GM18508 (cell line): ENCODE results near the gene ACP6.
"Not testable (repeated sequence)": the region's sequence is repeated elsewhere in the genome, so short reads cannot be mapped to it uniquely, and the experiment has no call there.

Experiments
- ATAC-seq: cut with Tn5 transposase; IDR thresholded peaks from one replicate; pipeline ENCODE4 v1.9.1; 2021; ENCODE audit warnings: moderate number of reproducible peaks; ENCODE audit not compliant: insufficient read depth, unreplicated experiment

The ACP6 gene

DNA sequence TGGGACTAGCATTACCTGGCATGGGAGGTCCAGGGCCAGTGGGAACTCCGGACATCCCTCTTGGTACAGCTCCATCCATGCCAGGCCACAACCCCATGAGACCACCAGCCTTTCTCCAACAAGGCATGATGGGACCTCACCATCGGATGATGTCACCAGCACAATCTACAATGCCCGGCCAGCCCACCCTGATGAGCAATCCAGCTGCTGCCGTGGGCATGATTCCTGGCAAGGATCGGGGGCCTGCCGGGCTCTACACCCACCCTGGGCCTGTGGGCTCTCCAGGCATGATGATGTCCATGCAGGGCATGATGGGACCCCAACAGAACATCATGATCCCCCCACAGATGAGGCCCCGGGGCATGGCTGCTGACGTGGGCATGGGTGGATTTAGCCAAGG is 45.8 kb downstream of the ACP6 start:
- no peak for ATAC-seq

DNA sequence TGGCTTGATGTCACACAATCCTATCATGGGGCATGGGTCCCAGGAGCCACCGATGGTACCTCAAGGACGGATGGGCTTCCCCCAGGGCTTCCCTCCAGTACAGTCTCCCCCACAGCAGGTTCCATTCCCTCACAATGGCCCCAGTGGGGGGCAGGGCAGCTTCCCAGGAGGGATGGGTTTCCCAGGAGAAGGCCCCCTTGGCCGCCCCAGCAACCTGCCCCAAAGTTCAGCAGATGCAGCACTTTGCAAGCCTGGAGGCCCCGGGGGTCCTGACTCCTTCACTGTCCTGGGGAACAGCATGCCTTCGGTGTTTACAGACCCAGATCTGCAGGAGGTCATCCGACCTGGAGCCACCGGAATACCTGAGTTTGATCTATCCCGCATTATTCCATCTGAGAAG is 46.3 kb downstream of the ACP6 start:
- no peak for ATAC-seq

DNA sequence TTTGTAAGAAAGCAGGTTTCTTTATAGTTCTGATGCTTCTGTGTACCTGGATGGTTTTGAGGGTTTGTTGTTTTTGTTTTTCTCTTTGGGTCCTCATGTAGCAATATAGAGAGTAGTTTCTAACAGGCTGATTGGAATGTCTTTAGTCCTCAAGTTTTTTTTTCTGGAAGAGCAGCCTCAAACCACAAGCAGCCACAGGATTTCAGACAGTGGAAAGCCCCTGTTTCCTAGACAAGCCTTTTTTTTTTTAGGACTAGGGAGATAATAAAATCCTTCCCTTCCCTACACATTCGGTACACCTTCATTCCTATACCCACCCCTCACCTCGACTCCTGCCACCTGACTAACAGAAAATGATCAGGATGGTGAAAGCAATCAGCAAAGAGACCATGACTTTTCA is 47.6 kb downstream of the ACP6 start:
- no peak for ATAC-seq

DNA sequence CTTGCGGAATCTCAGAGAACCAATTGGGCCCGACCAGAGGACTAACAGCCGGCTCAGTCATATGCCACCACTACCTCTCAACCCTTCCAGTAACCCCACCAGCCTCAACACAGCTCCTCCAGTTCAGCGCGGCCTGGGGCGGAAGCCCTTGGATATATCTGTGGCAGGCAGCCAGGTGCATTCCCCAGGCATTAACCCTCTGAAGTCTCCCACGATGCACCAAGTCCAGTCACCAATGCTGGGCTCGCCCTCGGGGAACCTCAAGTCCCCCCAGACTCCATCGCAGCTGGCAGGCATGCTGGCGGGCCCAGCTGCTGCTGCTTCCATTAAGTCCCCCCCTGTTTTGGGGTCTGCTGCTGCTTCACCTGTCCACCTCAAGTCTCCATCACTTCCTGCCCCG is 49.8 kb downstream of the ACP6 start:
- ATAC-seq, result no peak

DNA sequence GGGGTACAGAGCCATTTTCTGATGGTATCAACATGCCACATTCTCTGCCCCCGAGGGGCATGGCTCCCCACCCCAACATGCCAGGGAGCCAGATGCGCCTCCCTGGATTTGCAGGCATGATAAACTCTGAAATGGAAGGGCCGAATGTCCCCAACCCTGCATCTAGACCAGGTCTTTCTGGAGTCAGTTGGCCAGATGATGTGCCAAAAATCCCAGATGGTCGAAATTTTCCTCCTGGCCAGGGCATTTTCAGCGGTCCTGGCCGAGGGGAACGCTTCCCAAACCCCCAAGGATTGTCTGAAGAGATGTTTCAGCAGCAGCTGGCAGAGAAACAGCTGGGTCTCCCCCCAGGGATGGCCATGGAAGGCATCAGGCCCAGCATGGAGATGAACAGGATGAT is 50.6 kb downstream of the ACP6 start:
- no peak for ATAC-seq

DNA sequence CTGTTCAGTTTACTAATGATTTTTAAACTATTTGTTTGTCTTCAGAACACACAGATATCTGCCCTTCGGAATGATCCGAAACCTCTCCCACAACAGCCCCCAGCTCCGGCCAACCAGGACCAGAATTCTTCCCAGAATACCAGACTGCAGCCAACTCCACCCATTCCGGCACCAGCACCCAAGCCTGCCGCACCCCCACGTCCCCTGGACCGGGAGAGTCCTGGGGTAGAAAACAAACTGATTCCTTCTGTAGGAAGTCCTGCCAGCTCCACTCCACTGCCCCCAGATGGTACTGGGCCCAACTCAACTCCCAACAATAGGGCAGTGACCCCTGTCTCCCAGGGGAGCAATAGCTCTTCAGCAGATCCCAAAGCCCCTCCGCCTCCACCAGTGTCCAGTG is 51.6 kb downstream of the ACP6 start:
- no peak for ATAC-seq

DNA sequence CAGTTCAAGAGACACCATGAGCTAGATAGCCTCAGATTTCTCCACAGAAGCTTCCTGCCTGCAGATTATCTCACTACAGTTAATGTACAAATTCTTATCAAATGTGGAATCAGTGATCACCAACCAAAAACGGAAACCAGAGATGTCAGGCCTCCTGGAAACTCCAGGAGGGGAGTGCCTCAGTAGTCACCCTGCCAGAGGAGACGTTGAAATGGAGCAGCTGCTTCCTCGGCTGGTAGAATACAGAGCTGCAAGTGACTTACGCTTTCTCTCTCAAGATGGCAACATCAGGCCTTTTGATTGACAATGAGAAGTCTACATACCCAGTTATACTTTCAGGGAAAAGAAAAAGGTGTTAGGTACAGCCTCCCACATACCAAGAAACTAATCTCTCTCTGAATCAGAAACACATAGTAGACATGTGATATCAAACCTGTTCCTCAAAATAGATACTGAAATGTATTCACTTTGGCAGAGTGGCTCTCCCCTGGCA is 52.2 kb downstream of the ACP6 start:
- ATAC-seq, result no peak

DNA sequence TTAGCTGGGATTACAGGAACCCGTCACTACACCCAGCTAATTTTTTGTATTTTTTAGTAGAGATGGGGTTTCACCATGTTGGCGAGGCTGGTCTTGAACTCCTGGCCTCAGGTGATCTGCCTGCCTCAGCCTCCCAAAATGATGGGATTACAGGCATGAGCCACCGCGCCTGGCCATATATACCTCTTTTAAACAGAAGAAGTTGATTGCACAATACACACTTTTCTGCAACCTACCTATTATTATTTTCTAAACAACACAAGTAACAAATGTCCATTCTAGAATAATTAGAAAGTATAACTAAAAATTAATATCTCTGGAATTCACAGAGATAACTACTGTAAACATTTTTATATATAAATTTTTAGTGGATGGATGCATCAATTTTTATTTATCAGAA is 55.4 kb downstream of the ACP6 start:
- not testable (repeated sequence) for ATAC-seq

DNA sequence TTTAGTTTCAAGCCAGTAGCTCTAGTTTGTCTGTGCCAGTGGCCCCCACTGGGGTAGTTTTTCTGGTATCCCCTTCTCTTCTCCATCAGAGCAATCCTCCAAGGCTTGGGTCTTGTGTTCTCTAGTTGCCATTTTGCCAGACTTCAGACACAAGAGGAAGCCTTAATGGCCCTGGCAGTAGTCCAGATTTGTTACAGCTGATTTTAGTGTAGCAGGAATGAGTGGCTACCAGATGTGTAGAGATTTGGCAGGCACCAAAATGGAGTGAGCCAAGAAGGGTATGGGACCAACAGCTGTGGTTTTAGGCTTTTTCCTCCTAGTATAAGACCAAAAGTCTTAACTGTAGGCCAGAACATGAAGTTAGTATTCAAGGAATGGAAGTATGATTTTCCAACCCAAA is 56.8 kb downstream of the ACP6 start:
- no peak for ATAC-seq

DNA sequence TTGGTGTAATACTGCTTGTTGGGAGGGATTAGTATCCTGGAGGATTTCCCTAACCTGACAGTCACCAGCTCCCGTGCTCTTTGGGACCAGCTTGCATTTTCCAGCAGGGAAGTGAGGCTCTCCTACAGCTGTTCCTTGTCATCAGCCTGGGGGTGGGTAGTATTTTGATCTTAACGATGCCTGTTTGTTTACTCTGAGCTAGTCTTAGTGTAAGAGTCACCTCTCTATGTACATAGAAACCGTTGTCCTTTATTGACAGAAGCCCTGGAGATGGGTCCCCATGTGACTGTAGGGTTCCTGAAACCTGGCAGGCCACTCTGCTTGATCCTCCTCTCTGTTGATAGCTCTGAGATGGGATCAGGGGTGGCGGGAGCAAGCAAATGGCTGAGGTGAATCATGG is 58.0 kb downstream of the ACP6 start:
- ATAC-seq, result no peak

DNA sequence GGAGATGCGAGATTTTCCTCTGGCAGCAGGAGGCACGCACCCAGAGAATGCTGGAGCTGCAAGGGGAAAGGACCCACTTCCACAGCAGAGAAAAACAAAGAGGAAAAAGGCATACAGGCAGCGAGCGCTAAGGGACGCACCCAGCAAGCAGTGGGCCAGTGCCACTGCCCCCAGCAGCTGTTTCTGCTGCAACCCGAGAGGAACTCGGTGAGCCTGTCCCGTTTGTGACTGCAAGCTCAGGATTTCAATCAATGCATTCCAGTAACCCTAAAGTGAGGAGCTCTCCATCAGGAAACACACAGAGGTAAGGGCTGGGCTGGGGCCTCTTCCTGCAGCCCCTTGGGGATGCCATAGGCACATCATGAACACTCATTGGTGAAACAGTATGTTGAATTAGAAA is 58.7 kb downstream of the ACP6 start:
- ATAC-seq, result no peak

DNA sequence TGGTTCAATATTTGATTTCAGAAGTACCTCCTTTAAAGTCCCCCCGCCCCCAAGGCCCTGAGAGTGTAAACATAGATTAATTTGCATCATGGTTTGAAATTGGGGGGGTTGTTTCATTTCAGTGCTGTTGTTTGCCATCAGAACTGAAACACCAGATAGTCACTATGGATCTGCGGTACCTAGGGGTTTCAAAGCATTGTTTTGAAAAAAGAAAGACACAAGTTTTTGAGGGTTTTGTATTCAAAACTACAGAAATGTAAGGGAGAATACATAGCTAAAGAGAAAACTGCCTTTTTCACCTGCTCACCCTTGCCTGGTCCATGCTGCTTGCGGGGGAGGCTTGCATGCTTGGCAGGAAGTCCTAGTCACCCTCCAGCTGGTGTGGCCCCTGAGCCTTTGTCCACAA is 59.3 kb downstream of the ACP6 start:
- ATAC-seq, result no peak

DNA sequence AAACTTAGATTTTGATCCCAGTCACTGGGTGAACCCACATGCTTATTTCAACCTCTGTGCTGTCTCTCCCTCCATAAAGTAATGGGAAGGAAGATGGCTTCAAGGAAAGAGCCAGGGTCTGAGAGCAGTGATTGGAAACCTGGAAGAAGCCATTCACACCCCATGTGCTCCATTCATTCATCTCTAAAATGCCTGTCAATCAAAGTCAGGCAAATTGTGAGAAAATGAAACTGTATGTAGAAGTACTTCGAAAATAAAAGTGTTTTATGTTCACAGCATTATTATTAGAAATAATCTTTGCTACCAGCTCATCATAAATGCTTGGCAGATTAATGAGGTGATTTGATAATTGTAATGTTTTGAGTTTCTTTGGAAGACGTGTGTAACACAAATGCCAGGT is 61.0 kb downstream of the ACP6 start:
- ATAC-seq, result no peak

DNA sequence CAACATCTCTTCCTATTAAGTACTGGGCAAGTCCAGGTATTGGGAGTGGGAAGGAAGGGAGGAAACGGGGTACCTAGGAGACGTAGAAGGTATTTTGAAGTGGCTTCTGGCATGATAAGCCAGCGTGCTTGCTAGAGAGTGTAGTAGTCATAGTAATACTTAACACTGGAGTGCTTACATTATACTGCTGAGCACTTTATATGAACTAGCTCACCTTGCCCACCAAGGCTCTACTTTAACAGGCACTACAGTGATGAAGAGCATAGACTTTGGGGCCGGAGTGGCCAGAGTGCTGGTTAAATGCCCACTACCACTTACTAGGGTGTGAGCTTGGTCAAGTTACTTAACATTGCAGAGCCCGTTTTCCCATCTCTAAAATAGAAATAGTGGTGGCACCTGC is 61.7 kb downstream of the ACP6 start:
- ATAC-seq, result no peak

DNA sequence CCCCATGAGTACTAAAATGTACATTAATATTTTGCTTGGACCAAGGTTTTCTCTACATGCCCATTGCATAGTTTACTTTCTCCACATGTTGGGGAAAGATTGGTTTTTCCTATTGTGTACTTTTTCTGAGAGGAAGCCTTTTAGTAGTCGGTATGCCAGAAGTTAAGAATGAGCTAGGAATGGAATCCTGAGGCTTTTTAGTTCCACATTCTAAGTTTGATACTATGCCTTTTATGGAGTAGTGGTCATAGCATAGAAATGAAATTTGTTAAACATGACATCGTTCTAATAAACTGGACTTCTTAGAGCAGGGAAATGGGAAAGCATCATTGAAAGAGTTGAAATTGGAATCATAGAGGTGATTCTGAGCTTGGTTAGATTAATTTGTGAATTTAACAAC is 64.7 kb downstream of the ACP6 start:
- ATAC-seq, result no peak

DNA sequence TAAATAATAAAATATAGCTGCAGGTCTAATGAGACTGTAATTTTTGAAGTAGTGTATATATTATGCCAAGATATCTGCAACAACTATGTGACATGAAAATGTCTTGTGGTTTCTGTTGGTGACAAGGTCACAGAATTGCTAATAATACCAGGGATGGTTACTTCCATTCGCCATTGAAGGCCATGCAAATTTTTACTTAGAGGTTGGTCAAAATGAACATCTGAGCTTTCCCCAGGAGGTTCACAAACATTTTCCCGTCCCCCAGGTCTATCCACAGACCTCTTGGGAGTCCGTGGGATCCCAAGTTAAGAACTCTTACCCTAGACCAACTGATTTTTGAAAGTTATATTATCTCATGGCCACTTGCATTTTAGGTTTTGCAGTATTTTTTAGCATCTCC is 66.3 kb downstream of the ACP6 start:
- ATAC-seq, result no peak

DNA sequence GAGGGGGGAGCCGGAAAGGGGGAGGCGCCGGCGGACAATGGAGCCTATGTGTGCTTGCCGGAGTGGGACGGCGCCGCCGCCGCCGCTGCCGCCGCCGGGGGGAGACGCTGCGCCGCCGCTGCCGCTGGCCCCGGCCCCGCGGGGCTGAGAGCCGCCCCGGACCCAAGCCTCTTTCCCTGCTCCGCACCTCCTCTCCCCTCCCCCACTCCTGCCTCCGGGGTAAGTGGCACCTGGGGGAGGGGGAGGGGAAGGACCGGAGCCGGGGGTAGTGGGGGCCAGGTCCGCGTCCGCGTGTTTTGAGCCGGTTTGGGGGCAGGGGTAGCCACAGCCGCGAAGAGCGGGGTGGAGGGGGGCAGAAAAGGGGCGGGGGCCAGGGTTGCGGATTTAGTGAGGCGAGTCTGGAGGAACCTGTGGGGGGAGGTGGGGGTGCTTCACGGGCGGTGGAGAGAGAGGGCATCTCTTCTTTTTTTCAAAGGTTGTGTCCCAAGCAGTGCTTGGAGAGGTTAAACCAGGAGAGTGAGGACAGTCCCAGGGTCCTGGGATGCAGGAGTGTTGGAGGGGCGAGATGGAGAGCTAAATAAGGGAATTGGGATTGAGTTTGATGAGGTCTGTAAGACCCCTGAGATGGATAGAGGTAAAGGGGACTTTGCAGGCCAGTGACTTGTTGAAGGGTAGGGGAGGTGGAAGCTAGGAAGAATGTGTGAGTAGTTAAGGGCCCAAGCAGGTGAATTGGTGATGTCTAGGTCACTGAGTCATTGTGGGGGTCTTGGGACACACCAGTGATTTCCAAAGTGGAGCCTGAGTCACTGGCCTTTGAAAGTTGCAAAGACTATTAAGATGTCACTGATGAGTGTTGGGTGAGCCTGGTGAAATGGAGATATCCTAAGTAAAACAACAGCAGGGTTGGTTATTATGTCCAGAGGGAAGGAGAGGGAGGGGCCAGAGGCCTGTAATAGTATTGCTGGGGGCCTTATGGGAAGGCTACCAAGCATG is 69.9 kb downstream of the ACP6 start:
- ATAC-seq, result no peak

DNA sequence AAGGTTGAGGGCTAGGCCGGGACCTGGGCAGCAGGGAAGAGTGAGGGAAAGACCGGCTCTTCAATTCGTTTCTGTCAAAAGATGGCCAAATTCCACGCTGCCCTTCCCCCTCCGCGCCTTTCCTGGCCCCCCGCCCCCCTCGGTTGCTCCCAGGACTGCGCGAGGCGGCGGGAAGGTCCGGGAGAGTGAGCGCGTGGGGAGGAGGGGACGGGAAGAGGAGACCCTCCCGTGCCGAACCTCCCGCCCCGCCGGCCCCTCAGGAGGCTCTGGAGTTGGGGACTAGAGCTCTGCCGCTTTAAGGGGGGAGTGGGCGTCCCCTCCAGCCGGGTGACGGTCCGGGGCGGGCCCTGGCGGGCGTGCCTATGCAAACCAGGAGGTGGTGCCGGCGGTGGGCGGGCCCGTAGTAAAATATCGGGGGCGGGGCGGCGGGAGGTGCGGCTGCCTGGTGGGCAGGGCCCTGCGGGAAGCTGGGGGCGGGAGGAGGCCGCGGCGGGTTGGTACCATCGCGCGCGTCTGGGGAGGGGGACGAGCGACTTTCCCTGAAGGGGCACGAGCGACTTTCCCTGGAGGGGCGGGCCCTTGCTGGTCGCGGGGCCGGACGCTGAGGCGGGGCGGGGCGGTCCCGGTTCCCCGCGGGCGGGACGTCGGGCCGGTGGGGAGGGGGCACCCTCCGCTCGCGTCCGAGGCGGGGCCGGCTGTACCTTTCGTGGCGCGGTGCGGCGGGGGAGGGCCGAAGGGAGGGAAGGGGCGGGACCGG is 70.8 kb downstream of the ACP6 start:
- ATAC-seq, result no peak

DNA sequence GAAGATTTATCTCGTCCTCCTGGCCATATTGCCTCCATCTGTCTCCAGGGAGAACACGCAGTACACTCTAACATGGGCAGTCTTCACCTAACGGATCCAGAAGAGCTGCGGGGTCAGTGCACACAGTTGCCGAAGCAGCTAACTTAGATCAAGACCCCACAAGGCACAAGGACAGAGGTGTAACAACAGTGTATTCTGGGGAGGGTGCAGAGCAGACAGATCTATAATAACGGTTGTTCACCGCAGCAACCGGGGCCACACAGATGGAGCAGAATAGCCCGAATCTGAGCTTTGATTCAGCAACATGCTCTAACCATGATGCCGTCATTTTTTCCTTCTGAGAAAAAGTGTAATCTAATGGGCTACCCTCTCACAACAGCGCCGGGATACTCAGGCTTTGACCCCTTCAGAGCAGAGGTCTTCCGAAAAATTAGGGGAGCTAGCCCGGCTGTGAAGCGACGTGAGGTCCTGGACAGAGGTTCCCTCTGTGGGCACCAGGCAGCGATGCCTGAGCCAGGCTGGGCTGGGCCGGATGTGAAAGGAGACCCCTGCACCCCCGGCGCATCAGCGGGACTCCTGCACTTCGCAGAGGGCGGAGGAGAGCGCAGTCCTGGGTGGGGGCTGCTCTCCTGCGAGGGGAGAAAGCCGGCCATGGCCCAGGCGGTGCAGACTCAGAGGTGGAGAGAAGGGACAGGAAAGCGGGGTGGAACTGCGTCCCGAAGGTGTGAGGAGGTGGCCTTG is 71.5 kb downstream of the ACP6 start:
- no peak for ATAC-seq

DNA sequence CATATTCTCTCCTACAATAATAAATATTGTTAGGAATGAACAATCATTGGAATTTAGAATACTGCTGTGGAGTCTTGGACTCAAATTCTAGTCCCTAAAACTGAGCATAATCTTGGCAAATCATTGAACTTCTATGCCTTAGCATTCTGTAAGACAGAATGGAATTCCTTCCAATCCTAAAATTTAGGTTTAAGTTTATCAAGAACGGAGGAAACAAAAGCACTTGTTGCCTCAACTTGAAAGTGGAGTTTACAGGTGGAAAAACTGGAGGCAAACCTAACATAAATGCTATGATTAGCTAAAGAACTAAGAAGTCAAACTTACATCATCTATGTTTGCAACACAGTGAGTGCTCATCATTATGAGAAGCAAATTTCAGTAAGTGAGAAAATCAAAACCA is 73.3 kb downstream of the ACP6 start:
- ATAC-seq, result no peak
